Measurements from ENCODE around the gene TRMT1L. TPM values are rescaled to one million over a fixed set of nuclear protein-coding genes. Genes with fewer than 3 reads are reported as not detected.

Gene TRMT1L
- total RNA-seq, 1 donor from 2014 or later = 18.3 TPM

DNA sequence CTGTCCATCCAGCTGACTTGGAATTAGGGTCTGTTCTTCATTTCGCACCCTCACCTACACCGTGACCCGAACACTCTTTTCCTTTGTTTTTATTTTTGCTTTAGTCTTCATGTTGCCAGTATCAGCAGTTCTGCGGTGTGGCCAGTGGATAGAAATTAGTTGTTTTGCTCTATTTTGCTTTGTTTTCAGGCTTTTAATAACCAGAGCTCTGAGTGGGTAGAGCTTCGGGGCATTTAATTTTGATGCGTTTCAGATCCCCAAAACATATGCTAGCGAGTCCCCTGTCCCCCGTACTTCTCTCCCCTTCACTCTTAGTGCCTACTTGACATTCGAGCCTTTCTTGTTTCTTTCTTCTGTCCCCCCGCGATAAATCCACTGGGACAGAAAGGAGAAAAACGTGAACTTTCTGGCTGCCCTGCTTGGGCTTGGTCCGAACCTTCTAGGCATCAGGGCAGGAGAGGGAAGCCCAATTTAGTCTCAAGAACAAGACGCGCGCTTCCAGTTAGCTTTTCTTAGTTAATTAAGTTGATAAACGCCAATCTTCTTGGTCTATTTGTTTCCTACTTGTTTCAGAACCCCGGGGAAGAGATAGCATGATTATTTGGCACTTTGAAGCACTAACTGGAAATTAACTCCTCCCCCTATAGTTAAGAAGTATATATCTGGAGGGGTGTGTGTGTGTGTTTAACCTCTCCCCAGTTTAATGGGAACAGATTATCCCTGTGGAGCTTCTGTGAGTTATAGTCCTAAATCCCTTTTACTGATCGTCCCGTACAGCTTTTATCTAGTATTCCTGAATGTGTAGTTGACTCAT, 1.1 kb upstream of the TRMT1L start:
- Histone ChIP-seq H3K27me3 (ENCODE audit: control insufficient read depth in 3 of 3, insufficient read depth in 3 of 3, low read length in 3 of 3) (no peaks in the 10 kb centered on the region), H3K9ac (ENCODE audit: low read depth in 1 of 3, low read length in 3 of 3) (peak overlapping the region; percentile 87 to 96 (median 91)), H3K27ac (ENCODE audit: low read depth, low read length) (peak overlapping the region; percentile 98), H3K4me3 (ENCODE audit: low read length in 3 of 3) (peak overlapping the region; percentile 92 to 98 (median 97)), H3K4me1 (ENCODE audit: control insufficient read depth in 3 of 3, insufficient read depth in 3 of 3, low read length in 3 of 3) (peaks cover 11 to 19% (median 14%) of the 10 kb centered on the region in 3 donors), H3K36me3 (ENCODE audit: control insufficient read depth in 3 of 3, insufficient read depth in 3 of 3, low read length in 3 of 3) (peaks cover 0 to 8% (median 0%) of the 10 kb centered on the region in 3 donors), H3K9me3 (ENCODE audit: control insufficient read depth in 3 of 3, low read length in 3 of 3) (no peaks in the 10 kb centered on the region)

DNA sequence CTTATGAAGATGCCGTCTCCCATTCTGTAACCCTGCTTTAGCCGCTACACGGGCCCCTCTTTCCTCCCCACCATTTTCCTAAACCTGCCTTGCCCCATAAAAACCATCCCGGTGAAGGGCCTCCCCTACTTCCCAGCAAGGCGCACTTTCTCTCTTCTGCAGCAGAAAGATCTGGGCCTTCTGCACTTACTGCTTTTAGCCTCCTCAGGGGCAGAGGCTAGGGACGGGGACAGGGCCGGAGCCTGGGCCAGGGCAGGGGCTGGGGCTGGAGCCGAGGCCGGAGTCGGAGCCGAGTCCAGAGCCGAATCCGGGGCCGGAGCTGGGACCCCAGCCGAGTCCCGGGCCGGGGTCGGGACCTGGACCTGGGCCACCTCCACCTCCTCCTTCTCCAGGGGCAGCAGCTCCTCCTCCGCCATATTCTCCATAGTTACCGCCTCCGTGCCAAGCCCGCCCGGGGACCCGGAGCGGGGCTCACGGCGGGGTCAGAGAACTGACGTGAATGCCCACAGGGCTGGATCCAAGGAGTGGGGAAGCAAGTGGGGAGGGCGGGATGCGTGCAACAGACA, 382 bp downstream of the TRMT1L start:
- Histone ChIP-seq H3K9me3 (ENCODE audit: control insufficient read depth in 3 of 3, low read length in 3 of 3) (no peaks in the 10 kb centered on the region), H3K9ac (ENCODE audit: low read depth in 1 of 3, low read length in 3 of 3) (peak overlapping the region; percentile 96 to 98 (median 97)), H3K4me1 (ENCODE audit: control insufficient read depth in 3 of 3, insufficient read depth in 3 of 3, low read length in 3 of 3) (peaks cover 11 to 19% (median 17%) of the 10 kb centered on the region in 3 donors), H3K4me3 (ENCODE audit: low read length in 3 of 3) (peak overlapping the region; percentile 89 to 97 (median 93)), H3K36me3 (ENCODE audit: control insufficient read depth in 3 of 3, insufficient read depth in 3 of 3, low read length in 3 of 3) (peaks cover 0 to 4% (median 0%) of the 10 kb centered on the region in 3 donors), H3K27ac (ENCODE audit: low read depth, low read length) (peak overlapping the region; percentile 98), H3K27me3 (ENCODE audit: control insufficient read depth in 3 of 3, insufficient read depth in 3 of 3, low read length in 3 of 3) (no peaks in the 10 kb centered on the region)

DNA sequence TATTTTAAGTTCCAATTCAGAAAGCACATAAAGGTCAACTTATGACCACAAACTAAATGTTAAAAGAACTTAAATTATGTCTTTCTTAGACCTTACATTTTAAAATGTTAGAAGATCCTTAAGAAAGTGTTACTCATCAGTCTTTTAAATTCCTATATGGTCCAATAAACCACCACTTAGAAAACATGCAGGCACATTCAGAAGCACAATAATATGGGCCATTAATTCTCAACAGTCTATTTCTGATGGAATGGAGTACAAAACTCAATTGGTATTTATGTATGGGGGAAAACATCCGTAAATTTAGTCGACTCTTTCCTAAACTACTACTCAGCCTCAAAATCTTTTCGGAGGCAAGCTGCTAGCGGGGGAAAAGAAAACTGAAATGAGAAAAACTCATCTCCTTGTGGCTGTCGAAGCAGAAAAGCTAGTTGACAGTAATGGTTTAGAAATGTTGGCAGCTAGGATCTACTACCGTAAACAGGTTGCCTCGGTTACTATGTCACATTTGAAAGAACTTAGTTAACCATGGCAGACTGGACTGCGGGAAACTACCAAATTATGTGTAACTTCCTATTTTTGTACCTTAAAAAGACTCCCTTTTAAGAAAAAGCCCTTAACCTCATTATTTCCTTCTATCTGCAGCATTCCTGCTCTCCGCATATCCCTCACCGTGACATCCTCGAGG, 1.0 kb downstream of the TRMT1L start:
- Histone ChIP-seq H3K4me1 (ENCODE audit: control insufficient read depth in 3 of 3, insufficient read depth in 3 of 3, low read length in 3 of 3) (peaks cover 11 to 19% (median 17%) of the 10 kb centered on the region in 3 donors), H3K4me3 (ENCODE audit: low read length in 3 of 3) (peak overlapping the region; percentile 89 to 97 (median 93)), H3K27me3 (ENCODE audit: control insufficient read depth in 3 of 3, insufficient read depth in 3 of 3, low read length in 3 of 3) (no peaks in the 10 kb centered on the region), H3K27ac (ENCODE audit: low read depth, low read length) (peak overlapping the region; percentile 98), H3K9me3 (ENCODE audit: control insufficient read depth in 3 of 3, low read length in 3 of 3) (no peaks in the 10 kb centered on the region), H3K36me3 (ENCODE audit: control insufficient read depth in 3 of 3, insufficient read depth in 3 of 3, low read length in 3 of 3) (peaks cover 0 to 3% (median under 1%) of the 10 kb centered on the region in 3 donors), H3K9ac (ENCODE audit: low read depth in 1 of 3, low read length in 3 of 3) (peak overlapping the region; percentile 96 to 98 (median 97))

DNA sequence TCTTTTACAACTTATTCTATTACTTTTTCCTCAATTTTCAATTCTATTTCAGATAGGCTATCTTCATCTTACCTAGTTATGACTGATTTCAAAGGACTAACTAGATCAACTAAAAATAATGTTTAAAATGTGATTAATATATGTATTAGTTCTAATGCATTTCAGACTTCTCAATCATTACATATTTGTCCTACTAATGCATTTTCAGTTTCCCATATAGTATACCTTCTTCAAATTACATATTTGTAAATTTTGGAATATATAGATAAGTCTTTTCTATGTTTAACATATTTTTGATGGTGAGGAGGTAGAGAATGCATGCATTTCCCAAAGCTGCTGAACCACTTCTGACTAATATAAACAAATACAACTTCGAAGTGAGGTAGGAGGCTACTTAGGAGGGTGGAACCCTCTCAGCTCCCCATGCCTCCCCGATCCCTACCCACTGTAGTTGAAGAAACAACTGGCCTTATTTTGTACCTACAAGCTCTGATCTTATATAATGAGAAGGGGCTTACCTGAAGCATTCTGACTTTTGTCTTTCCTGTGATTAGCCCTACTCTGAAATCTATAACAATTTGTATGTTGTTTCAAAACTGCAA, 1.7 kb downstream of the TRMT1L start:
- peak overlapping the region; percentile 96 to 98 (median 97) for H3K9ac ChIP-seq (ENCODE audit: low read depth in 1 of 3, low read length in 3 of 3)
- H3K4me3 ChIP-seq (ENCODE audit: low read length in 3 of 3) = peak overlapping the region; percentile 2 to 97 (median 93)
- H3K27ac ChIP-seq (ENCODE audit: low read depth, low read length) = peak overlapping the region; percentile 98
- peaks cover 0 to 8% (median 8%) of the 10 kb centered on the region in 3 donors for H3K36me3 ChIP-seq (ENCODE audit: control insufficient read depth in 3 of 3, insufficient read depth in 3 of 3, low read length in 3 of 3)
- H3K27me3 ChIP-seq (ENCODE audit: control insufficient read depth in 3 of 3, insufficient read depth in 3 of 3, low read length in 3 of 3) = no peaks in the 10 kb centered on the region
- no peaks in the 10 kb centered on the region for H3K9me3 ChIP-seq (ENCODE audit: control insufficient read depth in 3 of 3, low read length in 3 of 3)
- peaks cover 11 to 19% (median 17%) of the 10 kb centered on the region in 3 donors for H3K4me1 ChIP-seq (ENCODE audit: control insufficient read depth in 3 of 3, insufficient read depth in 3 of 3, low read length in 3 of 3)

DNA sequence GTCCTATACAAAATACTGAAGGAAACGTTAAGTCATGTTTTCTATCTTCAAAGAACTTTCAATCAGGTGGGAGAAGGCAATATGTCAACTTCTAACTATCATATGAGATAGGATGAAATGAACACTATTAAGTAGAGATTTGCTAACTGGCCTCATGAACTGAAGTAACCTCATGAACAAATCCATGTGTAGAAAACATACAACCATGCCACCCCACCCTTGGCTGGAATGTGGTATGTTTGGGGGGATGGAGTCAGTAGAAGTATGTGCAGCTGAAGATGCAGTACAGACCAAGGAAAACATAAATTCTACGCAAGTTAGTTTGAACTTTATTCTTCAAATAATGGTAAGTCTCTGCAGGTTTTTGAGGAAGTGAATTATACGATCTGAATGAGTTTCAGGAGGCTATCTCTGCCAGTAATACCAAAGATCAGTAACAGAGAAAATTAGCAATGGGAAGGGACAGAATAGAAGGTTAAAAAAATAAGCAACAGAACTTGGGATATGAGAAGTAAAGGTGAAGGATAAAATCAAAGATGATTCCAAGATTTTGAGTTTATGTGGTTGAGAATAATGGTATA, 4.5 kb downstream of the TRMT1L start:
- Histone ChIP-seq H3K36me3 (ENCODE audit: control insufficient read depth in 3 of 3, insufficient read depth in 3 of 3, low read length in 3 of 3) (peaks cover 8 to 30% (median 20%) of the 10 kb centered on the region in 3 donors), H3K4me3 (ENCODE audit: low read length in 3 of 3) (no peak overlapping the region), H3K9me3 (ENCODE audit: control insufficient read depth in 3 of 3, low read length in 3 of 3) (no peaks in the 10 kb centered on the region), H3K27ac (ENCODE audit: low read depth, low read length) (no peak overlapping the region), H3K27me3 (ENCODE audit: control insufficient read depth in 3 of 3, insufficient read depth in 3 of 3, low read length in 3 of 3) (no peaks in the 10 kb centered on the region), H3K4me1 (ENCODE audit: control insufficient read depth in 3 of 3, insufficient read depth in 3 of 3, low read length in 3 of 3) (peaks cover 0 to 11% (median 4%) of the 10 kb centered on the region in 3 donors), H3K9ac (ENCODE audit: low read depth in 1 of 3, low read length in 3 of 3) (no peak overlapping the region)

DNA sequence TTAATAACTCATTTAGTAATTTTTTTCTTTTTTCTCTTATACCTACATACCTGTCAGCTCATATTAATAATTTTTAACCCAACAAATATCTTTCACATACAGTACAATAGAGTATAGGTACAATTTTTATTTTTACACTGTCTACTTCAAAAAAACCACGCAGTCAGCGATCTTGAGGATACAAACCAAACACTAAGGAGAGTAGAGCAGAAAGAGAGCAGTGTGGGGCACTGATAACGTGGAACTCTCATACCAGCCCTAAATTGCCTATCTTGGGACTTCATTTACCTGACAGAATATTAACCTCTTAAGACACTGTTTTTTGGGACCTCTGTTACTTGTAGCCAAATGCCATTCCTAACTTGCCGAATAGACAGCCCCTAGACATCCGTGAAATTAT, 5.5 kb downstream of the TRMT1L start:
- no peak overlapping the region for H3K4me3 ChIP-seq (ENCODE audit: low read length in 3 of 3)
- H3K4me1 ChIP-seq (ENCODE audit: control insufficient read depth in 3 of 3, insufficient read depth in 3 of 3, low read length in 3 of 3) = peaks cover 0 to 11% (median 4%) of the 10 kb centered on the region in 3 donors
- H3K36me3 ChIP-seq (ENCODE audit: control insufficient read depth in 3 of 3, insufficient read depth in 3 of 3, low read length in 3 of 3) = peaks cover 8 to 36% (median 28%) of the 10 kb centered on the region in 3 donors
- H3K27me3 ChIP-seq (ENCODE audit: control insufficient read depth in 3 of 3, insufficient read depth in 3 of 3, low read length in 3 of 3) = no peaks in the 10 kb centered on the region
- H3K9ac ChIP-seq (ENCODE audit: low read depth in 1 of 3, low read length in 3 of 3) = no peak overlapping the region
- H3K27ac ChIP-seq (ENCODE audit: low read depth, low read length) = no peak overlapping the region
- no peaks in the 10 kb centered on the region for H3K9me3 ChIP-seq (ENCODE audit: control insufficient read depth in 3 of 3, low read length in 3 of 3)

DNA sequence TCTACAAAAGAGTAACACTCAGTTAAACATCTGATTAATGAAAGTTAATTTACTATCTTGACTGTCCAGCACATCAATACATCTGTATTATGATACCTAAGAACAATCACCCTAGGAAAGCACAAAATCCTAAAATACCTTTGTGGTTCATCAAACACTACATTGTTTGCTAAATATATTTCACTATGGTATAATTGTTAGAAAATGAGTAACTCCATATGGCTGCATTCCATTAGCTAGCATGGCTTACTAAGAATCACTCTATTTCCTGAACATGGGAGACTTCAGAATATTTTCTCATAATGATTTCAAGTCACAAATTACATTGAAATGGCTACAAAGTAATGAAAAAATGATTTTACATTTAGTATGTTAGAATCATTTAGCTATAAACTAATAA, 12.5 kb downstream of the TRMT1L start:
- Histone ChIP-seq H3K4me1 (ENCODE audit: control insufficient read depth in 3 of 3, insufficient read depth in 3 of 3, low read length in 3 of 3) (no peaks in the 10 kb centered on the region), H3K9ac (ENCODE audit: low read depth in 1 of 3, low read length in 3 of 3) (no peak overlapping the region), H3K36me3 (ENCODE audit: control insufficient read depth in 3 of 3, insufficient read depth in 3 of 3, low read length in 3 of 3) (peaks cover 13 to 56% (median 43%) of the 10 kb centered on the region in 3 donors), H3K9me3 (ENCODE audit: control insufficient read depth in 3 of 3, low read length in 3 of 3) (no peaks in the 10 kb centered on the region), H3K27me3 (ENCODE audit: control insufficient read depth in 3 of 3, insufficient read depth in 3 of 3, low read length in 3 of 3) (no peaks in the 10 kb centered on the region), H3K4me3 (ENCODE audit: low read length in 3 of 3) (no peak overlapping the region), H3K27ac (ENCODE audit: low read depth, low read length) (no peak overlapping the region)

DNA sequence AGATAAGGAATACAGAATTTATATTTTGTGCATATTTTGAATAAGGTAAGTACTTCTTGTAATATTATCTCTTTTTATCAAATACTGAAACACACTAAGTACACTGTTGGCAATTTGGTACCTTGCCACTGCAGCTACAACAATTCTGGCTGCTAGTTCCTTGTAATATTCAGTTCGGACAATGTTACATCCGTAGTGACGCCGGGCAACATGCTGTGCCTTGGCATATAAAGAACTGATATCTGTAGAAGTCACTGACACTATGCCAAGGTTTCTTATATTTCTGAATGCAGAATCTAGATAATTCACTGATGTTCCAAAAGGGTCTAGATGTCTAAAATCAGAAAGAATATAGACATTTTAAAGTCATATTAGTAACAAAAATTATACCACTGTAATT, 17.5 kb downstream of the TRMT1L start:
- no peaks in the 10 kb centered on the region for H3K4me1 ChIP-seq (ENCODE audit: control insufficient read depth in 3 of 3, insufficient read depth in 3 of 3, low read length in 3 of 3)
- H3K4me3 ChIP-seq (ENCODE audit: low read length in 3 of 3) = no peak overlapping the region
- no peak overlapping the region for H3K9ac ChIP-seq (ENCODE audit: low read depth in 1 of 3, low read length in 3 of 3)
- no peak overlapping the region for H3K27ac ChIP-seq (ENCODE audit: low read depth, low read length)
- peaks cover 10 to 39% (median 34%) of the 10 kb centered on the region in 3 donors for H3K36me3 ChIP-seq (ENCODE audit: control insufficient read depth in 3 of 3, insufficient read depth in 3 of 3, low read length in 3 of 3)
- H3K27me3 ChIP-seq (ENCODE audit: control insufficient read depth in 3 of 3, insufficient read depth in 3 of 3, low read length in 3 of 3) = no peaks in the 10 kb centered on the region
- no peaks in the 10 kb centered on the region for H3K9me3 ChIP-seq (ENCODE audit: control insufficient read depth in 3 of 3, low read length in 3 of 3)

DNA sequence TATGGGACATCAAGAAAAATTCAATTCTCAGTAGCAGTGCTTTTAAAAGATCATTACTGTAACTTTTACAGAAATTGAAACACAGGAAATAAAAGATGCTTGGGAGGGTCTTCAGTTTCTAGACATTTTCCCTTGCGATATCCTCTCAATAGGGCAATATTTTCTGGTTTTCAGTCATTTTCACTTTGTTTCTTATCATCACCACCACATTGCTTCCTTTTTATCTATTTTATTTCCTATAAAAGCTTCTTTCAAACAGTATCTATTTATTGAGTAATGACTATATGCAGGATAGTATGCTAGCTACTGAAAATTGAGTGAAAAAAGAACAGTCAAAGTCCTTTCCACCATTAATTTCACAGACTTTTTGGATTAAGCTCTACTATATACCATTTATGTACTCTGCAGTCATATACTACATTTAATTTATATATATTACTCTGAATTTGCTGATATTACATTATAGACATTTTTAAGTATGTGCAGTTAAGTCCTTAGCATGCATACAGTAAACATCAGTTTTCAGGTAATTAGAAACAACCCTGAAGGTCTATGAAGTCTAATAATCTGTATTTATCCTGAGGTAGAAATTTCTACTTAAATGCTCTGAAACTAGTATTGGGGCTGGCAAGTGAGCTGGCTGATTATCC, 18.7 kb downstream of the TRMT1L start:
- Histone ChIP-seq H3K9me3 (ENCODE audit: control insufficient read depth in 3 of 3, low read length in 3 of 3) (no peaks in the 10 kb centered on the region), H3K27me3 (ENCODE audit: control insufficient read depth in 3 of 3, insufficient read depth in 3 of 3, low read length in 3 of 3) (no peaks in the 10 kb centered on the region), H3K9ac (ENCODE audit: low read depth in 1 of 3, low read length in 3 of 3) (no peak overlapping the region), H3K36me3 (ENCODE audit: control insufficient read depth in 3 of 3, insufficient read depth in 3 of 3, low read length in 3 of 3) (peaks cover 10 to 49% (median 32%) of the 10 kb centered on the region in 3 donors), H3K4me1 (ENCODE audit: control insufficient read depth in 3 of 3, insufficient read depth in 3 of 3, low read length in 3 of 3) (no peaks in the 10 kb centered on the region), H3K4me3 (ENCODE audit: low read length in 3 of 3) (no peak overlapping the region), H3K27ac (ENCODE audit: low read depth, low read length) (no peak overlapping the region)
